GM21737 (cell line): ENCODE measurements around the gene PIGB.
A peak's percentile ranks its signal among the peaks of the same experiment; 100 is the strongest.
"Not testable (repeated sequence)": the region's sequence is repeated elsewhere in the genome, so short reads cannot be mapped to it uniquely, and the experiment has no call there.

Experiments
- ATAC-seq: cut with Tn5 transposase; IDR thresholded peaks from one replicate; pipeline ENCODE4 v1.9.1; 2021; ENCODE audit warnings: mild to moderate bottlenecking, moderate library complexity; ENCODE audit not compliant: unreplicated experiment

Gene PIGB

GRCh38 chr15:55318588-55319494 is at the start of gene PIGB, which contains the start of gene PIGBOS1:
PIGB (plus strand) TSS chr15:55319222; CDS start chr15:55319251, 29 bp downstream.
PIGBOS1 (minus strand) TSS chr15:55319123; CDS start chr15:55317792, 1,331 bp downstream.
- peak; percentile 92 for ATAC-seq

- ATAC-seq: no peak
Observed at GRCh38 chr15:55270291-55270690, 48.7 kb upstream of the PIGB start.

GRCh38 chr15:55276324-55276723 is 42.7 kb upstream of the PIGB start:
- ATAC-seq: no peak

- peak; percentile 47 for ATAC-seq
Observed at GRCh38 chr15:55277116-55277564, 41.9 kb upstream of the PIGB start.

GRCh38 chr15:55277715-55278114 is 41.3 kb upstream of the PIGB start:
- no peak for ATAC-seq

GRCh38 chr15:55279100-55279745 is 39.8 kb upstream of the PIGB start:
- ATAC-seq: no peak

- ATAC-seq: peak; percentile 84
Observed at GRCh38 chr15:55279746-55280351, 39.2 kb upstream of the PIGB start.

GRCh38 chr15:55280589-55280988 is 38.4 kb upstream of the PIGB start:
- not testable (repeated sequence) for ATAC-seq

- no peak for ATAC-seq
Observed at GRCh38 chr15:55281517-55282228, 37.3 kb upstream of the PIGB start.

GRCh38 chr15:55282284-55282833 is 36.7 kb upstream of the PIGB start:
- no peak for ATAC-seq

- ATAC-seq: no peak
Observed at GRCh38 chr15:55283379-55284147, 35.5 kb upstream of the PIGB start.

- no peak for ATAC-seq
Observed at GRCh38 chr15:55284426-55284825, 34.6 kb upstream of the PIGB start.

GRCh38 chr15:55286442-55287189 is 32.4 kb upstream of the PIGB start:
- ATAC-seq: not testable (repeated sequence)

GRCh38 chr15:55288006-55288717 is 30.9 kb upstream of the PIGB start:
- no peak for ATAC-seq

GRCh38 chr15:55289011-55289745 is 29.8 kb upstream of the PIGB start:
- ATAC-seq: peak; percentile 22

GRCh38 chr15:55289746-55290527 is 29.1 kb upstream of the PIGB start, which contains the start of gene RAB27A:
RAB27A (minus strand) TSS chr15:55289813; CDS start chr15:55234934, 54,879 bp downstream.
- peak; percentile 57 for ATAC-seq
